Measurements from ENCODE around the gene SMCR8.
A peak's percentile ranks its signal among the peaks of the same experiment; 100 is the strongest.
"Not testable (repeated sequence)": the region's sequence is repeated elsewhere in the genome, so short reads cannot be mapped to it uniquely, and the experiment has no call there.

SMCR8 gene

GRCh38 chr17:18281788-18282187 lies 33.3 kb upstream of the SMCR8 start:
- H3K9me3 ChIP-seq (ENCODE audit: control insufficient read depth, low read length): no peaks in the 10 kb centered on the region
- no peak overlapping the region for H3K4me3 ChIP-seq (ENCODE audit: insufficient read depth, low read depth, low read length, poor library complexity, severe bottlenecking)
- H3K36me3 ChIP-seq (ENCODE audit: control insufficient read depth, insufficient read depth, low read length): peaks cover 72% of the 10 kb centered on the region

GRCh38 chr17:18285296-18285695 lies 29.8 kb upstream of the SMCR8 start:
- H3K36me3 ChIP-seq (ENCODE audit: control insufficient read depth, insufficient read depth, low read length): peaks cover 56% of the 10 kb centered on the region
- no peaks in the 10 kb centered on the region for H3K27me3 ChIP-seq (replicated peaks; ENCODE audit: control insufficient read depth, insufficient read depth, low read length, poor library complexity, severe bottlenecking)
- no peak overlapping the region for H3K27ac ChIP-seq (ENCODE audit: insufficient read depth, low read length, poor library complexity, severe bottlenecking)
- no peak for DNase-seq
- H3K4me1 ChIP-seq (ENCODE audit: control insufficient read depth, insufficient read depth, low read length, poor library complexity, severe bottlenecking): no peaks in the 10 kb centered on the region
- H3K9me3 ChIP-seq (ENCODE audit: control insufficient read depth, low read length): no peaks in the 10 kb centered on the region
- H3K4me3 ChIP-seq (ENCODE audit: insufficient read depth, low read depth, low read length, poor library complexity, severe bottlenecking): no peak overlapping the region

More at GRCh38 chr17:18281788-18282187, 33.3 kb upstream of the SMCR8 start:
- DNase-seq: no peak
- no peaks in the 10 kb centered on the region for H3K4me1 ChIP-seq (ENCODE audit: control insufficient read depth, insufficient read depth, low read length, poor library complexity, severe bottlenecking)
- no peaks in the 10 kb centered on the region for H3K27me3 ChIP-seq (replicated peaks; ENCODE audit: control insufficient read depth, insufficient read depth, low read length, poor library complexity, severe bottlenecking)
- H3K27ac ChIP-seq (ENCODE audit: insufficient read depth, low read length, poor library complexity, severe bottlenecking): no peak overlapping the region

GRCh38 chr17:18291718-18292540 lies 23.2 kb upstream of the SMCR8 start:
- Histone ChIP-seq H3K9me3 (ENCODE audit: control insufficient read depth, low read length) (no peaks in the 10 kb centered on the region), H3K4me3 (ENCODE audit: insufficient read depth, low read depth, low read length, poor library complexity, severe bottlenecking) (no peak overlapping the region), H3K36me3 (ENCODE audit: control insufficient read depth, insufficient read depth, low read length) (peaks cover 38% of the 10 kb centered on the region), H3K27ac (ENCODE audit: insufficient read depth, low read length, poor library complexity, severe bottlenecking) (no peak overlapping the region), H3K27me3 (replicated peaks; ENCODE audit: control insufficient read depth, insufficient read depth, low read length, poor library complexity, severe bottlenecking) (no peaks in the 10 kb centered on the region), H3K4me1 (ENCODE audit: control insufficient read depth, insufficient read depth, low read length, poor library complexity, severe bottlenecking) (no peaks in the 10 kb centered on the region)
- no peak for DNase-seq

GRCh38 chr17:18298061-18298460 lies 17.0 kb upstream of the SMCR8 start:
- not testable (repeated sequence) for H3K4me3 ChIP-seq (ENCODE audit: insufficient read depth, low read depth, low read length, poor library complexity, severe bottlenecking); DNase-seq; H3K27me3 ChIP-seq (replicated peaks; ENCODE audit: control insufficient read depth, insufficient read depth, low read length, poor library complexity, severe bottlenecking); H3K4me1 ChIP-seq (ENCODE audit: control insufficient read depth, insufficient read depth, low read length, poor library complexity, severe bottlenecking); H3K9me3 ChIP-seq (ENCODE audit: control insufficient read depth, low read length); H3K27ac ChIP-seq (ENCODE audit: insufficient read depth, low read length, poor library complexity, severe bottlenecking)
- peaks cover 50% of the 10 kb centered on the region for H3K36me3 ChIP-seq (ENCODE audit: control insufficient read depth, insufficient read depth, low read length)

GRCh38 chr17:18300725-18301480 lies 14.2 kb upstream of the SMCR8 start:
- Histone ChIP-seq H3K36me3 (ENCODE audit: control insufficient read depth, insufficient read depth, low read length) (peaks cover 62% of the 10 kb centered on the region), H3K27ac (ENCODE audit: insufficient read depth, low read length, poor library complexity, severe bottlenecking) (no peak overlapping the region), H3K4me1 (ENCODE audit: control insufficient read depth, insufficient read depth, low read length, poor library complexity, severe bottlenecking) (no peaks in the 10 kb centered on the region), H3K4me3 (ENCODE audit: insufficient read depth, low read depth, low read length, poor library complexity, severe bottlenecking) (no peak overlapping the region), H3K9me3 (ENCODE audit: control insufficient read depth, low read length) (no peaks in the 10 kb centered on the region), H3K27me3 (replicated peaks; ENCODE audit: control insufficient read depth, insufficient read depth, low read length, poor library complexity, severe bottlenecking) (no peaks in the 10 kb centered on the region)
- no peak for DNase-seq

- not testable (repeated sequence) for H3K4me1 ChIP-seq (ENCODE audit: control insufficient read depth, insufficient read depth, low read length, poor library complexity, severe bottlenecking); H3K27me3 ChIP-seq (replicated peaks; ENCODE audit: control insufficient read depth, insufficient read depth, low read length, poor library complexity, severe bottlenecking); DNase-seq; H3K27ac ChIP-seq (ENCODE audit: insufficient read depth, low read length, poor library complexity, severe bottlenecking); H3K4me3 ChIP-seq (ENCODE audit: insufficient read depth, low read depth, low read length, poor library complexity, severe bottlenecking); H3K9me3 ChIP-seq (ENCODE audit: control insufficient read depth, low read length)
- peaks cover 68% of the 10 kb centered on the region for H3K36me3 ChIP-seq (ENCODE audit: control insufficient read depth, insufficient read depth, low read length)
Measured at GRCh38 chr17:18303206-18303605, 11.9 kb upstream of the SMCR8 start.

- H3K27me3 ChIP-seq (replicated peaks; ENCODE audit: control insufficient read depth, insufficient read depth, low read length, poor library complexity, severe bottlenecking): no peaks in the 10 kb centered on the region
- H3K4me1 ChIP-seq (ENCODE audit: control insufficient read depth, insufficient read depth, low read length, poor library complexity, severe bottlenecking): peaks cover 12% of the 10 kb centered on the region
- H3K9me3 ChIP-seq (ENCODE audit: control insufficient read depth, low read length): no peaks in the 10 kb centered on the region
- no peak overlapping the region for H3K27ac ChIP-seq (ENCODE audit: insufficient read depth, low read length, poor library complexity, severe bottlenecking)
- no peak for DNase-seq
- H3K36me3 ChIP-seq (ENCODE audit: control insufficient read depth, insufficient read depth, low read length): peaks cover 23% of the 10 kb centered on the region
- no peak overlapping the region for H3K4me3 ChIP-seq (ENCODE audit: insufficient read depth, low read depth, low read length, poor library complexity, severe bottlenecking)
Measured at GRCh38 chr17:18309202-18309601, 5.9 kb upstream of the SMCR8 start.

- Histone ChIP-seq H3K27ac (ENCODE audit: insufficient read depth, low read length, poor library complexity, severe bottlenecking) (peak overlapping the region; percentile 89), H3K9me3 (ENCODE audit: control insufficient read depth, low read length) (no peaks in the 10 kb centered on the region), H3K4me1 (ENCODE audit: control insufficient read depth, insufficient read depth, low read length, poor library complexity, severe bottlenecking) (peaks cover 51% of the 10 kb centered on the region), H3K4me3 (ENCODE audit: insufficient read depth, low read depth, low read length, poor library complexity, severe bottlenecking) (peak overlapping the region; percentile 80), H3K27me3 (replicated peaks; ENCODE audit: control insufficient read depth, insufficient read depth, low read length, poor library complexity, severe bottlenecking) (no peaks in the 10 kb centered on the region), H3K36me3 (ENCODE audit: control insufficient read depth, insufficient read depth, low read length) (peaks cover 5% of the 10 kb centered on the region)
- DNase-seq: no peak
Measured at GRCh38 chr17:18314059-18314730, 898 bp upstream of the SMCR8 start.

GRCh38 chr17:18315562-18315922 lies 449 bp downstream of the SMCR8 start:
- Histone ChIP-seq H3K36me3 (ENCODE audit: control insufficient read depth, insufficient read depth, low read length) (peaks cover 7% of the 10 kb centered on the region), H3K27ac (ENCODE audit: insufficient read depth, low read length, poor library complexity, severe bottlenecking) (peak overlapping the region; percentile 89), H3K27me3 (replicated peaks; ENCODE audit: control insufficient read depth, insufficient read depth, low read length, poor library complexity, severe bottlenecking) (no peaks in the 10 kb centered on the region), H3K4me1 (ENCODE audit: control insufficient read depth, insufficient read depth, low read length, poor library complexity, severe bottlenecking) (peaks cover 57% of the 10 kb centered on the region), H3K9me3 (ENCODE audit: control insufficient read depth, low read length) (no peaks in the 10 kb centered on the region), H3K4me3 (ENCODE audit: insufficient read depth, low read depth, low read length, poor library complexity, severe bottlenecking) (peak overlapping the region; percentile 80)
- DNase-seq: no peak

GRCh38 chr17:18315961-18316360 lies 868 bp downstream of the SMCR8 start:
- H3K27me3 ChIP-seq (replicated peaks; ENCODE audit: control insufficient read depth, insufficient read depth, low read length, poor library complexity, severe bottlenecking): no peaks in the 10 kb centered on the region
- H3K36me3 ChIP-seq (ENCODE audit: control insufficient read depth, insufficient read depth, low read length): peaks cover 9% of the 10 kb centered on the region
- no peaks in the 10 kb centered on the region for H3K9me3 ChIP-seq (ENCODE audit: control insufficient read depth, low read length)
- H3K27ac ChIP-seq (ENCODE audit: insufficient read depth, low read length, poor library complexity, severe bottlenecking): peak overlapping the region; percentile 89
- no peak for DNase-seq
- H3K4me3 ChIP-seq (ENCODE audit: insufficient read depth, low read depth, low read length, poor library complexity, severe bottlenecking): peak overlapping the region; percentile 80
- H3K4me1 ChIP-seq (ENCODE audit: control insufficient read depth, insufficient read depth, low read length, poor library complexity, severe bottlenecking): peaks cover 57% of the 10 kb centered on the region

Measured in effector memory CD4-positive, alpha-beta T cell (primary cell).